ENCODE data around the gene NPAP1. TPM values are rescaled to one million over a fixed set of nuclear protein-coding genes. Genes with fewer than 3 reads are reported as not detected.

Gene NPAP1, protein sequence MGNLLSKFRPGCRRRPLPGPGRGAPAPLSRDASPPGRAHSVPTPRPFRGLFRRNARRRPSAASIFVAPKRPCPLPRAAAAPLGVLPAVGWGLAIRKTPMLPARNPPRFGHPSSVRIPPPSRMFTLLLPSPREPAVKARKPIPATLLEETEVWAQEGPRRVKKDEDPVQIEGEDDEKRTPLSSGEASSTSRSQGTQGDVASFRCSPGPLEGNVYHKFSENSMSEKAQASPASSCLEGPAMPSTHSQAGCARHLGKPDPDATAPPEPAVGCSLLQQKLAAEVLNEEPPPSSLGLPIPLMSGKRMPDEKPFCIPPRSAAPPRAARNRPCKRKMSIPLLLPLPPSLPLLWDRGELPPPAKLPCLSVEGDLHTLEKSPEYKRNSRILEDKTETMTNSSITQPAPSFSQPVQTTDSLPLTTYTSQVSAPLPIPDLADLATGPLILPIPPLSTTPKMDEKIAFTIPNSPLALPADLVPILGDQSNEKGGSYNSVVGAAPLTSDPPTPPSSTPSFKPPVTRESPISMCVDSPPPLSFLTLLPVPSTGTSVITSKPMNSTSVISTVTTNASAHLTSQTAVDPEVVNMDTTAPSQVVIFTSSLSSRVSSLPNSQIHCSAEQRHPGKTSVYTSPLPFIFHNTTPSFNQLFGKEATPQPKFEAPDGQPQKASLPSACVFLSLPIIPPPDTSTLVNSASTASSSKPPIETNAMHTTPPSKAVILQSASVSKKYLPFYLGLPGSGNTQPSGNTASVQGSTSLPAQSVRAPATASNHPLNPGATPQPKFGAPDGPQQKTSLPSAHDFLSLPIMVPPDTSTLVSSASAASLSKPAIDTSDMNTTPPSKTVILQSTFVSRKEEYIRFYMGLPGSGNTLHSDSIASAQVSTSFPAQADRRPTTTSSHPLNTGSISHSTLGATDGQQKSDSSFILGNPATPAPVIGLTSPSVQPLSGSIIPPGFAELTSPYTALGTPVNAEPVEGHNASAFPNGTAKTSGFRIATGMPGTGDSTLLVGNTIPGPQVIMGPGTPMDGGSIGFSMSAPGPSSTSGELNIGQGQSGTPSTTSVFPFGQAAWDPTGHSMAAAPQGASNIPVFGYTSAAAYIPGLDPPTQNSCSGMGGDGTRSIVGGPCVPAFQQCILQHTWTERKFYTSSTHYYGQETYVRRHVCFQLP
- not detected in 5 replicates for total RNA-seq (2022; extraction: Qiagen RNA extraction; ENCODE audit: low read depth)

GRCh38 chr15:24675332-24676144 lies at the start of gene NPAP1:
Gene NPAP1 (plus strand): TSS chr15:24675775. CDS start chr15:24675868, 93 bp downstream.

